AG09309 (cell line): ENCODE results near the gene SIRT6.
"Not testable (repeated sequence)": the region's sequence is repeated elsewhere in the genome, so short reads cannot be mapped to it uniquely, and the experiment has no call there.

Source experiments
- DNase-seq: peaks from one replicate; pipeline ENCODE4 v3.0.0-alpha.2; 2010; ENCODE audit warnings: low read depth
- H3K4me3 ChIP-seq: 2 replicates; pipeline ENCODE4 v1.5.1; 2011; ENCODE audit warnings: mild to moderate bottlenecking, low read depth, low read length, moderate library complexity; ENCODE audit not compliant: control insufficient read depth
- TF ChIP-seq, protein P1 (sequence below): IDR thresholded peaks from 2 replicates; pipeline ENCODE4 v1.5.1; 2011; ENCODE audit warnings: mild to moderate bottlenecking, low read depth, low read length, inconsistent platforms; ENCODE audit not compliant: insufficient read depth, control insufficient read depth; ENCODE audit errors: missing control alignments

Gene SIRT6

DNA sequence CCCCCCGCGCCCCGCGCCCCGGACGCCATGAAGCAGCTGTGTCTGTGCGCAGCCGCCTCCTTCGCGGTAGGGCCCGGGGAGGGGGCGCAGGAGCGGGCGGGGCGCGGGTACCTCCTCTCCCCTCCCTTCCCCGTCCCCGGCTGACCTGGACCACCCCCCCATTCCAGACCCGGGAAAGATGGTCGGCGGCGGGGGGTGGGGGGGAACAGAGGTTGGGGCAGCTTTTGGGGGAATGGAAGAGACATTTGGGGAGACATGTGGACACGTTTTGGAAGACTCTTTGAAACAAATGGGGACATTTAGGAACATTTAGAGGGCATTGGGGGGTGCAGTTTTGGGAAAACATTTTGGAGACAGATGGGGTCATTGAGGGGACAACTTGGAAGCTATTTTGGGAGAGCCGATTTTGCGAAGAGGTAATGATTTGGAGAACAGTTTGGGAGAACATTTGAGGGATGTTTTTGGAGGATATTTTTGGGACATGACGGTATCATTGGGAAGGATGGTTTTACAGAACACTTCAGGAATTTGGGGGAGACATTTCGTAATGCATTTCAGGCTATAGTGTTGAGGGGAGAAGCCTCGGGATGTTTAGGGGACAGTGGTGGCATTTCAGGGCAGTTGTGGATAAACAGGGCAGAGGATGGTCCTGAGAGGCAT lies 16.2 kb upstream of the SIRT6 start:
- no peak overlapping the region for H3K4me3 ChIP-seq
- DNase-seq: no peak

GRCh38 chr19:4197625-4198466 lies 15.5 kb upstream of the SIRT6 start:
- TF ChIP-seq, protein P1, sequence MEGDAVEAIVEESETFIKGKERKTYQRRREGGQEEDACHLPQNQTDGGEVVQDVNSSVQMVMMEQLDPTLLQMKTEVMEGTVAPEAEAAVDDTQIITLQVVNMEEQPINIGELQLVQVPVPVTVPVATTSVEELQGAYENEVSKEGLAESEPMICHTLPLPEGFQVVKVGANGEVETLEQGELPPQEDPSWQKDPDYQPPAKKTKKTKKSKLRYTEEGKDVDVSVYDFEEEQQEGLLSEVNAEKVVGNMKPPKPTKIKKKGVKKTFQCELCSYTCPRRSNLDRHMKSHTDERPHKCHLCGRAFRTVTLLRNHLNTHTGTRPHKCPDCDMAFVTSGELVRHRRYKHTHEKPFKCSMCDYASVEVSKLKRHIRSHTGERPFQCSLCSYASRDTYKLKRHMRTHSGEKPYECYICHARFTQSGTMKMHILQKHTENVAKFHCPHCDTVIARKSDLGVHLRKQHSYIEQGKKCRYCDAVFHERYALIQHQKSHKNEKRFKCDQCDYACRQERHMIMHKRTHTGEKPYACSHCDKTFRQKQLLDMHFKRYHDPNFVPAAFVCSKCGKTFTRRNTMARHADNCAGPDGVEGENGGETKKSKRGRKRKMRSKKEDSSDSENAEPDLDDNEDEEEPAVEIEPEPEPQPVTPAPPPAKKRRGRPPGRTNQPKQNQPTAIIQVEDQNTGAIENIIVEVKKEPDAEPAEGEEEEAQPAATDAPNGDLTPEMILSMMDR: no peak
- no peak overlapping the region for H3K4me3 ChIP-seq
- DNase-seq: no peak

More for the DNA sequence above, 16.2 kb upstream of the SIRT6 start:
- TF ChIP-seq, protein P1: no peak

DNA sequence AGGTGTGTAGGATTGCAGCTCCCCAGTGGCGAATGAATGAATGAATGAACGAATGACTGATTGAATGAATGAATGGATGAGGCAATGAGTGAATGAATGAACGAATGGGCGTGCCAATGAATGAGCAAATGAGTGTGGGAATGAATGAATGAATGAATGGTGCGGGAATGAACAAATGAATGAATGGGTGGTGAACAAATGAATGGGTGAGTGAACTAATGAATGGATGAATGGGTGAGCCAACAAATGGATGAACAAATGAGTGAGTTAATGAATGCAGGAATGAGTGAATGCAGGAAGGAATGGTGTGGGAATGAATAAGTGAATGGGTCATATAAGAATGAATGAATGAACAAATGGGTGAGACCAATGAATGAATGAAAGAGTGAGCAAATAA lies 14.9 kb upstream of the SIRT6 start:
- DNase-seq: no peak
- H3K4me3 ChIP-seq: no peak overlapping the region
- TF ChIP-seq, protein P1: no peak

DNA sequence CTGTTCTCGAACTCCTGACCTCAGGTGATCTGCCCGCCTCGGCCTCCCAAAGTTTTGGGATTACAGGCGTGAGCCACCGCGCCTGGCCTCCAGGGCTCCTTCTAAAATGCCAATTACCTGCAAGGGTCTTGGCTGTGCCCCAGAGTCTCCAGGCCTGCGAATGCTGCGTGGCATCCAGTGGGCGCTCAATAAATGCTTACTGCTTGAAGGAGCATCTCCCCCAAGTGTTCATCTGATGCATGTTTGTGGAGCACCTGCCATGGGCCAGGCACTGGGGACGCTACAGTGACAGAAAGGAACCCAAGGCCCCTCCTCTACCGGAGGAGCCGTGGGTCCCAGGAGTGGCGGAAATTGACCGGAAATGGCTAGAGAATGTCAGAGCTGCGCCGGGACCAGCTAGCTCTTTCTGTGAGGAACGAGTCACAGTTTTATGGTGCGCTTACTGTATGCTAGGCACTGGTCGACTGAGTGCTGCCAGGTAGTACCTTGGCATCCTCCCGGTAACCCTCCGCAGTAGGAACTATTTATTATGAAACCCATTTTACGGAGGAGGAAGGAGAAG lies 14.3 kb upstream of the SIRT6 start:
- H3K4me3 ChIP-seq: no peak overlapping the region
- TF ChIP-seq, protein P1: no peak
- DNase-seq: no peak

GRCh38 chr19:4196009-4196408 lies 13.6 kb upstream of the SIRT6 start:
- TF ChIP-seq, protein P1: no peak
- no peak overlapping the region for H3K4me3 ChIP-seq
- no peak for DNase-seq

- no peak for DNase-seq
- H3K4me3 ChIP-seq: no peak overlapping the region
- TF ChIP-seq, protein P1: no peak
Observed at GRCh38 chr19:4194353-4194752, 12.0 kb upstream of the SIRT6 start.

DNA sequence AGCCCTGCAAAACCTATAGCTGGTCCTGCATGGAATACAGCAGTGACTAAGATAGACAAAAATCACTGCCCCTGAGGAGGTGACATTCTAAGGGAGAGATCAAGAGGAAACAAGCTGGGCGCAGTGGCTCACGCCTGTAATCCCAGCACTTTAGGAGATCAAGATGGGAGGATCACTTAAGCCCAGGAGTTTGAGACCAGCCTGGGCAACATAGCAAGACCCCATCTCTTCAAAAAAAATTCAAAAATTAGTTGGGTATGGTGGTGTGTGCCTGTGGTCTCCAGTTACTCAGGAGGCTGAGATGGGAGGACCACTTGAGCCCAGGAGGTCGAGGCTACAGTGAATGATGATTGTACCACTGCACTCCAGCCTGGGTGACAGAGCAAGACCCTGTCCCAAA lies 10.2 kb upstream of the SIRT6 start:
- not testable (repeated sequence) for DNase-seq, H3K4me3 ChIP-seq
